ENCODE measurements around the gene SUGP1.

DNA sequence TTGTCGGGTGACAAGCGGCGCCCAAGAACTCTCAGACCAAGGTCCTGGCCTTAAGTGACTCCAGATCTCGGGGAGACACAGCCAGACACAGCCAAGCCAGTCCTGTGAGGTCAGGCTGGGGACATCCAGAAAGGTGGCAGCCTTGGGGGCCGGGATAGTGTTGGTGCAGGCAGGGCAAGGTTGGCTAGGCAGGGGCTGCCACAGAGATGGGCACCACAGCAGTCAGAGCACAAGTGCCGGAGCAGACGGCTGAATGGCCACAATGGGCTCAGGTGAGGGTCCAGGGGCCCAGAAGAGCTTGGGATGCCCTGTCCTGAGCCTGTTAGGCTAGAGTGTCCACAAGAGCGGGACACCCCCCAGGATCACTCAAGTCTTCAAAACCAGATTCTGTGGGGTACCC, 32.5 kb upstream of the SUGP1 start:
- no peak for TF ChIP-seq POLR2A (IDR thresholded peaks at IDR 0.05)
- no peak for TF ChIP-seq CTCF (IDR thresholded peaks at IDR 0.05)
